ENCODE data around the gene RCSD1.

DNA sequence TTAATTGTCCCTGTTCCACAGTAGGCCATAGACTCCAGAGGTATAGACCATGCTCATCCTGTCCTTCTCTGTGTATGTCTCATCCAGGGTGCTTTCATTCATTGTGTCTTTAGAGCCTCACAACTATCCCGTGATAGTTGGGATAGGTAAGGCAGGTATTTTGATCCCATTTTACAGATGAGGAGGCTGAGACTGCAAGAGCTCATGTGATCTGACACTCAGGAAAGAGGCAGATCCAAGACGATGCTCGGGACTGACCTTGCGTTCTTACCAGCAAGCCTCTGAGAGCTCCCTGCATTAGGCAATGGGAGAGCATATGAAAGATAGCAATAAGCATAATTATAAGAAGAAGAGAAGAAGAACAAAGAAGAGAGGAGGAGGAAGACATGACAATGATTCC lies 42.8 kb downstream of the RCSD1 start:
- TF ChIP-seq, protein P1, sequence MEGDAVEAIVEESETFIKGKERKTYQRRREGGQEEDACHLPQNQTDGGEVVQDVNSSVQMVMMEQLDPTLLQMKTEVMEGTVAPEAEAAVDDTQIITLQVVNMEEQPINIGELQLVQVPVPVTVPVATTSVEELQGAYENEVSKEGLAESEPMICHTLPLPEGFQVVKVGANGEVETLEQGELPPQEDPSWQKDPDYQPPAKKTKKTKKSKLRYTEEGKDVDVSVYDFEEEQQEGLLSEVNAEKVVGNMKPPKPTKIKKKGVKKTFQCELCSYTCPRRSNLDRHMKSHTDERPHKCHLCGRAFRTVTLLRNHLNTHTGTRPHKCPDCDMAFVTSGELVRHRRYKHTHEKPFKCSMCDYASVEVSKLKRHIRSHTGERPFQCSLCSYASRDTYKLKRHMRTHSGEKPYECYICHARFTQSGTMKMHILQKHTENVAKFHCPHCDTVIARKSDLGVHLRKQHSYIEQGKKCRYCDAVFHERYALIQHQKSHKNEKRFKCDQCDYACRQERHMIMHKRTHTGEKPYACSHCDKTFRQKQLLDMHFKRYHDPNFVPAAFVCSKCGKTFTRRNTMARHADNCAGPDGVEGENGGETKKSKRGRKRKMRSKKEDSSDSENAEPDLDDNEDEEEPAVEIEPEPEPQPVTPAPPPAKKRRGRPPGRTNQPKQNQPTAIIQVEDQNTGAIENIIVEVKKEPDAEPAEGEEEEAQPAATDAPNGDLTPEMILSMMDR (IDR thresholded peaks at IDR 0.05): no peak
- no peak for TF ChIP-seq POLR2A (IDR thresholded peaks at IDR 0.05)
- TF ChIP-seq POLR2AphosphoS5 (IDR thresholded peaks at IDR 0.05): no peak
- TF ChIP-seq EP300 (IDR thresholded peaks at IDR 0.05): no peak
